Esophagus squamous epithelium (tissue), 4 donors: ENCODE data around the gene MBNL1.

Experiments
- CTCF ChIP-seq, 6 experiments: fragments of 450-650 bp in 4 of 6; fragments of 200-600 bp in 2 of 6; sonication (generic) in 2 of 6; IDR thresholded peaks; one replicate each; pipeline ENCODE4 v1.5.1; 2016 to 2019; ENCODE audit warnings: antibody characterized with exemption in 6 of 6, mild to moderate bottlenecking in 4 of 6, moderate library complexity in 4 of 6
- POLR2A ChIP-seq, 4 donors: fragments of 450-650 bp; IDR thresholded peaks; one replicate each; pipeline ENCODE4 v1.6.1; 2017; ENCODE audit warnings: antibody characterized with exemption in 4 of 4, mild to moderate bottlenecking in 4 of 4, moderate library complexity in 3 of 4

DNA sequence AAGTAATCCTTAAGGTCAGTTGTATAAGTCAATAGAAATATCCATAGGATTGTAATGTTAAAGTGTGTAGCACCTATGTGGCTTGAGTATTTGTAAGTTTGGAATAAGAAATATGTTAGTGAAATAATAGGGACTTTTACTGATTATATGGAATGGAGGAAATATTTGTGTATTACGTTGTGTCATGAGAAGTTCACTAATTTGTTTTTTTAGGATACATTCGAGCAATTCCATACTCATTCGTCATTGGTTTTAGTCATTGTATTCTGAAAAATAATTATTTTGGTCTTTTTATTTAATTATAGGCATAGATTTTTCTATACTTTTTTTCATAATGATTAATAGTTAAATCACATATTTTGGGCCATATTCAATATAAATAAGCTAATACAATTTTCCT, 21.0 kb downstream of the MBNL1 start:
- no peak for TF ChIP-seq CTCF (IDR thresholded peaks at IDR 0.05)
- no peak for TF ChIP-seq POLR2A (IDR thresholded peaks at IDR 0.05)
